GM23338 (cell line): ENCODE measurements around the gene KCNAB2. TPM values are rescaled to one million over a fixed set of nuclear protein-coding genes. Genes with fewer than 3 reads are reported as not detected.

ENCODE experiments used
- ATAC-seq: fragments of 200-7000 bp; cut with Tn5 transposase; 3 replicates; pipeline ENCODE4 v1.9.1; 2020
- DNase-seq: peaks from one replicate; pipeline ENCODE4 v3.0.0-alpha.2; 2015; ENCODE audit warnings: low spot score
- H2AFZ ChIP-seq: fragments of 200-600 bp; sonication (generic); 2 replicates; pipeline ENCODE4 v1.8.0; 2016; ENCODE audit warnings: antibody characterized with exemption, mild to moderate bottlenecking, moderate library complexity
- H3F3A ChIP-seq: fragments of 200-600 bp; sonication (generic); replicated peaks from 2 replicates; pipeline ENCODE4 v1.8.0; 2017; ENCODE audit warnings: antibody characterized with exemption, mixed run types, low read depth
- H3K27ac ChIP-seq: fragments of 200-600 bp; sonication (generic); 2 replicates; pipeline ENCODE4 v1.6.1; 2016; ENCODE audit warnings: low read depth
- H3K27me3 ChIP-seq: fragments of 200-600 bp; sonication (generic); 2 replicates; pipeline ENCODE4 v1.8.0; 2016; ENCODE audit warnings: mild to moderate bottlenecking, mixed run types, moderate library complexity; ENCODE audit not compliant: insufficient read depth
- H3K36me3 ChIP-seq: fragments of 200-600 bp; sonication (generic); 2 replicates; pipeline ENCODE4 v1.8.0; 2016; ENCODE audit warnings: mild to moderate bottlenecking; ENCODE audit not compliant: insufficient read depth
- H3K4me1 ChIP-seq: fragments of 200-600 bp; sonication (generic); 2 replicates; pipeline ENCODE4 v1.8.0; 2016; ENCODE audit warnings: mild to moderate bottlenecking, moderate library complexity; ENCODE audit not compliant: insufficient read depth
- H3K4me2 ChIP-seq: fragments of 200-600 bp; sonication (generic); 2 replicates; pipeline ENCODE4 v1.7.1; 2017; ENCODE audit warnings: mixed run types
- H3K4me3 ChIP-seq: fragments of 200-600 bp; sonication (generic); 2 replicates; pipeline ENCODE4 v1.6.1; 2016; ENCODE audit warnings: mixed run types
- H3K79me2 ChIP-seq: fragments of 200-600 bp; sonication (generic); replicated peaks from 2 replicates; pipeline ENCODE4 v1.8.0; 2017; ENCODE audit warnings: mild to moderate bottlenecking; ENCODE audit not compliant: insufficient read depth
- H3K9me2 ChIP-seq: fragments of 200-600 bp; sonication (generic); 2 replicates; pipeline ENCODE4 v1.8.0; 2017; ENCODE audit not compliant: insufficient read depth
- H4K20me1 ChIP-seq: fragments of 200-600 bp; sonication (generic); replicated peaks from 2 replicates; pipeline ENCODE4 v1.8.0; 2017; ENCODE audit warnings: mild to moderate bottlenecking; ENCODE audit not compliant: insufficient read depth
- H3K27ac Mint-ChIP-seq: 2 replicates; pipeline ENCODE4 v1.8.0; 2020; ENCODE audit warnings: inconsistent platforms, mild to moderate bottlenecking, moderate library complexity, mixed read lengths
- H3K27me3 Mint-ChIP-seq: 3 replicates; pipeline ENCODE4 v1.8.0; 2022; ENCODE audit warnings: low read depth, mild to moderate bottlenecking, moderate library complexity, mixed read lengths, inconsistent platforms; ENCODE audit not compliant: insufficient read depth, poor library complexity
- H3K36me3 Mint-ChIP-seq: 3 replicates; pipeline ENCODE4 v1.8.0; 2021; ENCODE audit warnings: low read depth, mild to moderate bottlenecking, inconsistent platforms, moderate library complexity, mixed read lengths
- H3K4me1 Mint-ChIP-seq: 3 replicates; pipeline ENCODE4 v1.8.0; 2020; ENCODE audit warnings: mild to moderate bottlenecking, inconsistent platforms, mixed read lengths
- H3K4me3 Mint-ChIP-seq: 3 replicates; pipeline ENCODE4 v1.8.0; 2021; ENCODE audit warnings: moderate library complexity, mild to moderate bottlenecking, inconsistent platforms, mixed read lengths
- H3K9me3 Mint-ChIP-seq: 3 replicates; pipeline ENCODE4 v1.8.0; 2020; ENCODE audit warnings: moderate library complexity, mild to moderate bottlenecking, inconsistent platforms, mixed read lengths
- CREB1 ChIP-seq: fragments of 250-450 bp; sonication (Bioruptor Pico); IDR thresholded peaks from 2 replicates; pipeline ENCODE4 v1.5.0; 2020; ENCODE audit warnings: low read depth, mild to moderate bottlenecking, moderate library complexity
- ETS1 ChIP-seq: IDR thresholded peaks from 2 replicates; pipeline ENCODE4 v1.6.1; 2016; ENCODE audit warnings: antibody characterized with exemption
- EZH2 ChIP-seq: fragments of 200-600 bp; sonication (generic); IDR thresholded peaks from one replicate; pipeline ENCODE4 v1.8.0; 2017; ENCODE audit warnings: antibody characterized with exemption, mild to moderate bottlenecking, low read depth; ENCODE audit not compliant: unreplicated experiment
- EZH2phosphoT487 ChIP-seq: fragments of 200-600 bp; sonication (generic); IDR thresholded peaks from one replicate; pipeline ENCODE4 v1.8.1; 2018; ENCODE audit warnings: antibody characterized with exemption; ENCODE audit not compliant: unreplicated experiment
- JUNB ChIP-seq: IDR thresholded peaks from one replicate; pipeline ENCODE4 v1.6.1; 2016; ENCODE audit warnings: antibody characterized with exemption; ENCODE audit not compliant: unreplicated experiment
- POLR2AphosphoS5 ChIP-seq: IDR thresholded peaks from 2 replicates; pipeline ENCODE4 v1.6.1; 2016; ENCODE audit warnings: antibody characterized with exemption, low read depth
- polyA plus RNA-seq: library from polyadenylated mRNA; unstranded; fragments of >200 nt; fragmentation: Nextera tagmentation; extraction: Ambion mirVana; gene quantifications from 2 replicates; pipeline ENCODE4 v1.2.1, GENCODE V29; 2016
- total RNA-seq: library from RNA; depleted of rRNA; stranded (reverse); fragments of >200 nt; shearing (Covaris generic); gene quantifications from 2 replicates; pipeline ENCODE4 v1.2.3, GENCODE V29; 2014
- TF ChIP-seq, protein P1 (sequence below): fragments of 250-450 bp; sonication (Bioruptor Pico); IDR thresholded peaks from 2 replicates; pipeline ENCODE4 v1.5.0; 2020; ENCODE audit warnings: mild to moderate bottlenecking, moderate library complexity

The KCNAB2 gene
- total and polyA plus RNA-seq, 2 experiments from 2014 or later = 3.0 to 3.7 TPM

DNA sequence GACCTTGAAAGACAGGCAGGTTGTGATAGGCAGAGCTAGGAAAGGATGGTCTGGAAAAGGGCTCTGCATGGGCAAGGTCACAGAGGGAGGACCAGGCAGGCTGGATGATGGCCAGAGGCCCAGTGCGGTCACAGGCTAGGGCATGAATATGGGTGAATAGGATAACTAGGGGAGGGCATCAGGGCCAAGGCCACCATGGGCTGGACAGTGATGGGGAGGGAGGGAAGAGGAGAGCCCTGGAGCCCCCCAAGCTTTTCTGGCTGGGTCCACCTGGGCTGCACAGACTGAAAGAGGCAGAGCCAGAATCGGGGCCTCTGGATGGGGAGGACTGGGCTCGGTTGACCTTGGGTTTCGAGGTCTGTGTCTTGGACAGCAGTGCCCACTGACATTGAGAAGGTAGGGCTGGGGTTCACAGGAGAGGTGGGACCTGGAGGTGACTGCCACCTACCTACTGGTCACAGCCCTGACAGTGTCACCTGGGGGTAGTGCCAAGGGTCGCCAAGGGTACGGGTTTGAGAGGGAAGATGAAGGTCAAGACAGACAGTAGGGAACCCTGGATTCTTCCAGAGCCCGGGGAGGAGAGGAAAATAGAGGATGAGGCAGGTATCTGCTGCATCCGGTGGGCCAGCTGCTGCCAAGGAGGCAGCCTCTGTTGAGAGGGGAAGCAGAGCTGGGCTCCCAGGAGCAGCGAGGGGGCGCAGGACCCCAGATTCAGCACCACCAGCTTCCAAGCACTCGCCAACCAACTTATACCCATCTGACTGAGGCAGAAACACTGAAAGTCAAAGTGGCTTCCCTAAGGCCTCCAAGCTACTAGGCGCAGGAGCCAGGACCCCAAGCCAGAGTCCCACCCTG is 47.4 kb upstream of the KCNAB2 start (continued):
- TF ChIP-seq, protein P1, sequence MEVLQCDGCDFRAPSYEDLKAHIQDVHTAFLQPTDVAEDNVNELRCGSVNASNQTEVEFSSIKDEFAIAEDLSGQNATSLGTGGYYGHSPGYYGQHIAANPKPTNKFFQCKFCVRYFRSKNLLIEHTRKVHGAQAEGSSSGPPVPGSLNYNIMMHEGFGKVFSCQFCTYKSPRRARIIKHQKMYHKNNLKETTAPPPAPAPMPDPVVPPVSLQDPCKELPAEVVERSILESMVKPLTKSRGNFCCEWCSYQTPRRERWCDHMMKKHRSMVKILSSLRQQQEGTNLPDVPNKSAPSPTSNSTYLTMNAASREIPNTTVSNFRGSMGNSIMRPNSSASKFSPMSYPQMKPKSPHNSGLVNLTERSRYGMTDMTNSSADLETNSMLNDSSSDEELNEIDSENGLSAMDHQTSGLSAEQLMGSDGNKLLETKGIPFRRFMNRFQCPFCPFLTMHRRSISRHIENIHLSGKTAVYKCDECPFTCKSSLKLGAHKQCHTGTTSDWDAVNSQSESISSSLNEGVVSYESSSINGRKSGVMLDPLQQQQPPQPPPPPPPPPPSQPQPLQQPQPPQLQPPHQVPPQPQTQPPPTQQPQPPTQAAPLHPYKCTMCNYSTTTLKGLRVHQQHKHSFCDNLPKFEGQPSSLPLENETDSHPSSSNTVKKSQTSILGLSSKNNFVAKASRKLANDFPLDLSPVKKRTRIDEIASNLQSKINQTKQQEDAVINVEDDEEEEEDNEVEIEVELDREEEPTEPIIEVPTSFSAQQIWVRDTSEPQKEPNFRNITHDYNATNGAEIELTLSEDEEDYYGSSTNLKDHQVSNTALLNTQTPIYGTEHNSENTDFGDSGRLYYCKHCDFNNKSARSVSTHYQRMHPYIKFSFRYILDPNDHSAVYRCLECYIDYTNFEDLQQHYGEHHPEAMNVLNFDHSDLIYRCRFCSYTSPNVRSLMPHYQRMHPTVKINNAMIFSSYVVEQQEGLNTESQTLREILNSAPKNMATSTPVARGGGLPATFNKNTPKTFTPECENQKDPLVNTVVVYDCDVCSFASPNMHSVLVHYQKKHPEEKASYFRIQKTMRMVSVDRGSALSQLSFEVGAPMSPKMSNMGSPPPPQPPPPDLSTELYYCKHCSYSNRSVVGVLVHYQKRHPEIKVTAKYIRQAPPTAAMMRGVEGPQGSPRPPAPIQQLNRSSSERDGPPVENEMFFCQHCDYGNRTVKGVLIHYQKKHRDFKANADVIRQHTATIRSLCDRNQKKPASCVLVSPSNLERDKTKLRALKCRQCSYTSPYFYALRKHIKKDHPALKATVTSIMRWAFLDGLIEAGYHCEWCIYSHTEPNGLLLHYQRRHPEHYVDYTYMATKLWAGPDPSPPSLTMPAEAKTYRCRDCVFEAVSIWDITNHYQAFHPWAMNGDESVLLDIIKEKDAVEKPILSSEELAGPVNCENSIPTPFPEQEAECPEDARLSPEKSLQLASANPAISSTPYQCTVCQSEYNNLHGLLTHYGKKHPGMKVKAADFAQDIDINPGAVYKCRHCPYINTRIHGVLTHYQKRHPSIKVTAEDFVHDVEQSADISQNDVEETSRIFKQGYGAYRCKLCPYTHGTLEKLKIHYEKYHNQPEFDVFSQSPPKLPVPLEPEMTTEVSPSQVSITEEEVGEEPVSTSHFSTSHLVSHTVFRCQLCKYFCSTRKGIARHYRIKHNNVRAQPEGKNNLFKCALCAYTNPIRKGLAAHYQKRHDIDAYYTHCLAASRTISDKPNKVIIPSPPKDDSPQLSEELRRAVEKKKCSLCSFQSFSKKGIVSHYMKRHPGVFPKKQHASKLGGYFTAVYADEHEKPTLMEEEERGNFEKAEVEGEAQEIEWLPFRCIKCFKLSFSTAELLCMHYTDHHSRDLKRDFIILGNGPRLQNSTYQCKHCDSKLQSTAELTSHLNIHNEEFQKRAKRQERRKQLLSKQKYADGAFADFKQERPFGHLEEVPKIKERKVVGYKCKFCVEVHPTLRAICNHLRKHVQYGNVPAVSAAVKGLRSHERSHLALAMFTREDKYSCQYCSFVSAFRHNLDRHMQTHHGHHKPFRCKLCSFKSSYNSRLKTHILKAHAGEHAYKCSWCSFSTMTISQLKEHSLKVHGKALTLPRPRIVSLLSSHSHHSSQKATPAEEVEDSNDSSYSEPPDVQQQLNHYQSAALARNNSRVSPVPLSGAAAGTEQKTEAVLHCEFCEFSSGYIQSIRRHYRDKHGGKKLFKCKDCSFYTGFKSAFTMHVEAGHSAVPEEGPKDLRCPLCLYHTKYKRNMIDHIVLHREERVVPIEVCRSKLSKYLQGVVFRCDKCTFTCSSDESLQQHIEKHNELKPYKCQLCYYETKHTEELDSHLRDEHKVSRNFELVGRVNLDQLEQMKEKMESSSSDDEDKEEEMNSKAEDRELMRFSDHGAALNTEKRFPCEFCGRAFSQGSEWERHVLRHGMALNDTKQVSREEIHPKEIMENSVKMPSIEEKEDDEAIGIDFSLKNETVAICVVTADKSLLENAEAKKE (CRISPR knock-in tag) = no peak
- TF ChIP-seq POLR2AphosphoS5 = no peak
- TF ChIP-seq EZH2phosphoT487 = no peak

- no peaks in the 10 kb centered on the region for H3F3A ChIP-seq
- no peak for ATAC-seq
- H3K4me2 ChIP-seq = no peak overlapping the region
- H3K79me2 ChIP-seq = no peaks in the 10 kb centered on the region
- H3K4me3 Mint-ChIP-seq = no peak overlapping the region
- no peaks in the 10 kb centered on the region for H3K36me3 ChIP-seq
- H3K4me1 Mint-ChIP-seq = peaks cover 19% of the 10 kb centered on the region
- no peak for DNase-seq
- H4K20me1 ChIP-seq = no peaks in the 10 kb centered on the region; the same call in none of the 2 replicates
- no peaks in the 10 kb centered on the region for H3K36me3 Mint-ChIP-seq
- H3K27ac ChIP-seq = no peak overlapping the region
- H3K27me3 Mint-ChIP-seq = peaks cover 25% of the 10 kb centered on the region
- peaks cover 17% of the 10 kb centered on the region for H3K27me3 ChIP-seq
- no peaks in the 10 kb centered on the region for H3K9me3 Mint-ChIP-seq
- H3K4me3 ChIP-seq = no peak overlapping the region
- H3K9me2 ChIP-seq = no peaks in the 10 kb centered on the region
- H3K4me1 ChIP-seq = peaks cover 6% of the 10 kb centered on the region; the same call in 1 of the 2 replicates
- H2AFZ ChIP-seq = no peak overlapping the region
- no peak overlapping the region for H3K27ac Mint-ChIP-seq
- TF ChIP-seq CREB1 (CRISPR knock-in tag) (no peak), ETS1 (no peak), EZH2phosphoT487 (no peak), EZH2 (no peak), JUNB (no peak)
- TF ChIP-seq, protein P1 (CRISPR knock-in tag) = no peak
These were observed 46.8 kb upstream of the KCNAB2 start for GRCh38 chr1:5998906-5999301.
